ENCODE results near the gene TBC1D7.

The TBC1D7 gene

GRCh38 chr6:13273931-13274706 is 54.2 kb downstream of the TBC1D7 start:
- no peaks in the 10 kb centered on the region for H3K9me3 ChIP-seq (ENCODE audit: control insufficient read depth, low read length)
- DNase-seq: peak; percentile 28 to 39 (median 34)

GRCh38 chr6:13273202-13273930 is 55.0 kb downstream of the TBC1D7 start:
- no peaks in the 10 kb centered on the region for H3K27me3 ChIP-seq (replicated peaks; ENCODE audit: control insufficient read depth, insufficient read depth, low read length, poor library complexity, severe bottlenecking)
- no peak overlapping the region for H3K27ac ChIP-seq (ENCODE audit: insufficient read depth, low read length, poor library complexity, severe bottlenecking)
- DNase-seq: no peak
- H3K9me3 ChIP-seq (ENCODE audit: control insufficient read depth, low read length): no peaks in the 10 kb centered on the region
- H3K36me3 ChIP-seq (ENCODE audit: control insufficient read depth, insufficient read depth, low read length): no peaks in the 10 kb centered on the region
- no peak overlapping the region for H3K4me3 ChIP-seq (ENCODE audit: insufficient read depth, low read depth, low read length, poor library complexity, severe bottlenecking)
- H3K4me1 ChIP-seq (ENCODE audit: control insufficient read depth, insufficient read depth, low read length, poor library complexity, severe bottlenecking): peaks cover 9% of the 10 kb centered on the region

More at GRCh38 chr6:13273931-13274706, 54.2 kb downstream of the TBC1D7 start:
- peaks cover 9% of the 10 kb centered on the region for H3K4me1 ChIP-seq (ENCODE audit: control insufficient read depth, insufficient read depth, low read length, poor library complexity, severe bottlenecking)
- H3K27ac ChIP-seq (ENCODE audit: insufficient read depth, low read length, poor library complexity, severe bottlenecking): no peak overlapping the region
- H3K36me3 ChIP-seq (ENCODE audit: control insufficient read depth, insufficient read depth, low read length): no peaks in the 10 kb centered on the region
- no peaks in the 10 kb centered on the region for H3K27me3 ChIP-seq (replicated peaks; ENCODE audit: control insufficient read depth, insufficient read depth, low read length, poor library complexity, severe bottlenecking)
- H3K4me3 ChIP-seq (ENCODE audit: insufficient read depth, low read depth, low read length, poor library complexity, severe bottlenecking): no peak overlapping the region

GRCh38 chr6:13272131-13273046 is 55.9 kb downstream of the TBC1D7 start:
- no peak for DNase-seq

GRCh38 chr6:13268913-13269518 is 59.3 kb downstream of the TBC1D7 start:
- Histone ChIP-seq H3K27me3 (replicated peaks; ENCODE audit: control insufficient read depth, insufficient read depth, low read length, poor library complexity, severe bottlenecking) (no peaks in the 10 kb centered on the region), H3K4me1 (ENCODE audit: control insufficient read depth, insufficient read depth, low read length, poor library complexity, severe bottlenecking) (peaks cover 4% of the 10 kb centered on the region), H3K27ac (ENCODE audit: insufficient read depth, low read length, poor library complexity, severe bottlenecking) (no peak overlapping the region), H3K9me3 (ENCODE audit: control insufficient read depth, low read length) (no peaks in the 10 kb centered on the region), H3K36me3 (ENCODE audit: control insufficient read depth, insufficient read depth, low read length) (no peaks in the 10 kb centered on the region), H3K4me3 (ENCODE audit: insufficient read depth, low read depth, low read length, poor library complexity, severe bottlenecking) (no peak overlapping the region)
- no peak for DNase-seq

More at GRCh38 chr6:13272131-13273046, 55.9 kb downstream of the TBC1D7 start:
- no peak overlapping the region for H3K27ac ChIP-seq (ENCODE audit: insufficient read depth, low read length, poor library complexity, severe bottlenecking)
- no peak overlapping the region for H3K4me3 ChIP-seq (ENCODE audit: insufficient read depth, low read depth, low read length, poor library complexity, severe bottlenecking)
- H3K27me3 ChIP-seq (replicated peaks; ENCODE audit: control insufficient read depth, insufficient read depth, low read length, poor library complexity, severe bottlenecking): no peaks in the 10 kb centered on the region
- no peaks in the 10 kb centered on the region for H3K36me3 ChIP-seq (ENCODE audit: control insufficient read depth, insufficient read depth, low read length)
- peaks cover 9% of the 10 kb centered on the region for H3K4me1 ChIP-seq (ENCODE audit: control insufficient read depth, insufficient read depth, low read length, poor library complexity, severe bottlenecking)
- no peaks in the 10 kb centered on the region for H3K9me3 ChIP-seq (ENCODE audit: control insufficient read depth, low read length)

GRCh38 chr6:13267142-13267651 is 61.1 kb downstream of the TBC1D7 start:
- Histone ChIP-seq H3K27ac (ENCODE audit: insufficient read depth, low read length, poor library complexity, severe bottlenecking) (no peak overlapping the region), H3K4me3 (ENCODE audit: insufficient read depth, low read depth, low read length, poor library complexity, severe bottlenecking) (no peak overlapping the region), H3K4me1 (ENCODE audit: control insufficient read depth, insufficient read depth, low read length, poor library complexity, severe bottlenecking) (no peaks in the 10 kb centered on the region), H3K9me3 (ENCODE audit: control insufficient read depth, low read length) (no peaks in the 10 kb centered on the region), H3K27me3 (replicated peaks; ENCODE audit: control insufficient read depth, insufficient read depth, low read length, poor library complexity, severe bottlenecking) (no peaks in the 10 kb centered on the region), H3K36me3 (ENCODE audit: control insufficient read depth, insufficient read depth, low read length) (no peaks in the 10 kb centered on the region)
- DNase-seq: no peak

GRCh38 chr6:13263669-13264068 is 64.7 kb downstream of the TBC1D7 start:
- H3K36me3 ChIP-seq (ENCODE audit: control insufficient read depth, insufficient read depth, low read length): no peaks in the 10 kb centered on the region
- H3K27ac ChIP-seq (ENCODE audit: insufficient read depth, low read length, poor library complexity, severe bottlenecking): no peak overlapping the region
- DNase-seq: no peak
- H3K4me1 ChIP-seq (ENCODE audit: control insufficient read depth, insufficient read depth, low read length, poor library complexity, severe bottlenecking): no peaks in the 10 kb centered on the region
- no peak overlapping the region for H3K4me3 ChIP-seq (ENCODE audit: insufficient read depth, low read depth, low read length, poor library complexity, severe bottlenecking)
- no peaks in the 10 kb centered on the region for H3K9me3 ChIP-seq (ENCODE audit: control insufficient read depth, low read length)
- H3K27me3 ChIP-seq (replicated peaks; ENCODE audit: control insufficient read depth, insufficient read depth, low read length, poor library complexity, severe bottlenecking): no peaks in the 10 kb centered on the region

- Histone ChIP-seq H3K9me3 (ENCODE audit: control insufficient read depth, low read length) (no peaks in the 10 kb centered on the region), H3K27me3 (replicated peaks; ENCODE audit: control insufficient read depth, insufficient read depth, low read length, poor library complexity, severe bottlenecking) (no peaks in the 10 kb centered on the region), H3K36me3 (ENCODE audit: control insufficient read depth, insufficient read depth, low read length) (no peaks in the 10 kb centered on the region), H3K27ac (ENCODE audit: insufficient read depth, low read length, poor library complexity, severe bottlenecking) (no peak overlapping the region), H3K4me3 (ENCODE audit: insufficient read depth, low read depth, low read length, poor library complexity, severe bottlenecking) (no peak overlapping the region), H3K4me1 (ENCODE audit: control insufficient read depth, insufficient read depth, low read length, poor library complexity, severe bottlenecking) (no peaks in the 10 kb centered on the region)
- no peak for DNase-seq
These were observed 65.8 kb downstream of the TBC1D7 start for GRCh38 chr6:13262302-13263230.

GRCh38 chr6:13261464-13261994 is 66.8 kb downstream of the TBC1D7 start:
- H3K36me3 ChIP-seq (ENCODE audit: control insufficient read depth, insufficient read depth, low read length): no peaks in the 10 kb centered on the region
- H3K4me3 ChIP-seq (ENCODE audit: insufficient read depth, low read depth, low read length, poor library complexity, severe bottlenecking): no peak overlapping the region
- no peaks in the 10 kb centered on the region for H3K27me3 ChIP-seq (replicated peaks; ENCODE audit: control insufficient read depth, insufficient read depth, low read length, poor library complexity, severe bottlenecking)
- no peaks in the 10 kb centered on the region for H3K9me3 ChIP-seq (ENCODE audit: control insufficient read depth, low read length)
- no peak overlapping the region for H3K27ac ChIP-seq (ENCODE audit: insufficient read depth, low read length, poor library complexity, severe bottlenecking)
- no peak for DNase-seq
- H3K4me1 ChIP-seq (ENCODE audit: control insufficient read depth, insufficient read depth, low read length, poor library complexity, severe bottlenecking): no peaks in the 10 kb centered on the region
